HL-60/S4 (cell line): ENCODE data around the gene HSPA4L.

Experiments used
- in situ Hi-C: fragments of 300-500 bp; cut with MboI; formaldehyde crosslinking; loops from 2 replicates; pipeline ENCODE4 v1.14.3; 2022; ENCODE audit warnings: low sequenced_read_pairs

Gene HSPA4L

GRCh38 chr4:127856813-127857447 lies 74.8 kb downstream of the HSPA4L start:
- in situ Hi-C loops = no loop called here

GRCh38 chr4:127857641-127858040 lies 75.5 kb downstream of the HSPA4L start:
- in situ Hi-C loops = no loop called here

- in situ Hi-C loops = no loop called here
Measured at GRCh38 chr4:127868196-127868595, 86.1 kb downstream of the HSPA4L start.

- in situ Hi-C loops = no loop called here
Measured at GRCh38 chr4:127870281-127870680, 88.2 kb downstream of the HSPA4L start.

GRCh38 chr4:127870688-127871087 lies 88.6 kb downstream of the HSPA4L start:
- in situ Hi-C loops = no loop called here

GRCh38 chr4:127875791-127876190 lies 93.7 kb downstream of the HSPA4L start:
- in situ Hi-C loops = no loop called here

- in situ Hi-C loops = no loop called here
Measured at GRCh38 chr4:127880763-127881562, 98.8 kb downstream of the HSPA4L start, which contains the start of gene PLK4. TSS of gene PLK4 (plus strand) at chr4:127880893. CDS start at chr4:127881135, 242 bp downstream.

GRCh38 chr4:127881563-127881864 lies 99.4 kb downstream of the HSPA4L start:
- in situ Hi-C loops = no loop called here

GRCh38 chr4:127888559-127888958 lies 106.4 kb downstream of the HSPA4L start:
- in situ Hi-C loops = no loop called here

- in situ Hi-C loops = no loop called here
Measured at GRCh38 chr4:127889903-127890302, 107.8 kb downstream of the HSPA4L start.
